Fibroblast of gingiva (primary cell): ENCODE results near the gene ZNF385C.

Source experiments
- DNase-seq: peaks from one replicate; pipeline ENCODE4 v3.0.0-alpha.2; 2011; ENCODE audit warnings: low read depth

Gene ZNF385C

DNA sequence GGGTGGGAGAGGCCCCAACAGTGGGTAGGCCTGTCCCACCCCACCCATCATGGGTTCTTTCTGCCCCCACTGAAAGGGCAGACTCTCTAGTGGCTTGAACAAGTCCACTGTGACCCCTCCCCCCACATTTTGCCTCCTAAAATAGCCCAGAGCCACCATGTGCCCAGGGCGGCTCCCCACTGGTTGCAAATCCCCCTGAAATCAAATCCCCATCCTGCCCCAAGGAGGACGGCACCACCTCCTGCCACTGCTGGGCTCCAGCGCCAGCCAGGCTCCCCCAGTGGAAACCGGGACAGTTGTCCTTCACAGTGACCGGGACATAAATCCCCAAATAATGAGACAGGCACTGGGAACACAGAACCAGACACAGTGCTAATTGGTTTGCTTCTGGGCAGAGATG, 20.5 kb downstream of the ZNF385C start:
- DNase-seq = no peak

DNA sequence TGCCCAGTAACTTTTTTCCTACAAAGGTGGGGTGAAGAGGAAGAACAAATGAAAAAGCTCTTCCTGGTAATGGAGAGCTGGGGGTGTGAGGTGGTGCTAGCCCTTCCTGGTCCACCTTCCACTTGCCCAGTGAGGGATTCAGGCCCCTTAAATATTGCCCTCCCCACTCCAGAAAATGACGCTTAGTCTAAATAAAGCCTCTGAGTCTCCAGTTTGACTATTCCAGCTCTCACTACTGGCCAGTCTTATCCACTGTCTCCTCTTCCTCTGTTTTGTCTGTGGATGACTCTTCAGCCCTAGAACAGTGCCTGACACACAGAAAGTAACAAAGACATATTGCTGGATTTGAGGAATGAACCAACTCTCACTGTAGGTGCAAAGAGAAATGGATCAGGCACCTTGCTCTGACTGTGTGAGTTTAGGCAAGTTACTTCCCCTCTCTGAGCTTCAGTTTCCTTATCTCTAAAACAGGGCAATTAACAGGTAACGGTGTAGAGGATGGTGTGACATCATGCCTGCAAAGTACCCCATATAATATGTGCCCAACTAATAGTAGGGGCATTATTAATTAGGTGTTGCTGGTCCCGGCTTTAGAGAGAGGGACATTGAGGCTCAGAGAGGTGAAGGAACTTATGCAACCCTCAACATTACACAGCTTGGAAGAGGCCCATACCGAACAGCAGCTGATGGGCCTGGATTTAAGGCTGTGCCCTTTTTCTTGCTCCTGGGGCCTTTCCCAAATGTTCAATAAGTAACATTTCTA, 21.3 kb downstream of the ZNF385C start:
- DNase-seq = no peak

DNA sequence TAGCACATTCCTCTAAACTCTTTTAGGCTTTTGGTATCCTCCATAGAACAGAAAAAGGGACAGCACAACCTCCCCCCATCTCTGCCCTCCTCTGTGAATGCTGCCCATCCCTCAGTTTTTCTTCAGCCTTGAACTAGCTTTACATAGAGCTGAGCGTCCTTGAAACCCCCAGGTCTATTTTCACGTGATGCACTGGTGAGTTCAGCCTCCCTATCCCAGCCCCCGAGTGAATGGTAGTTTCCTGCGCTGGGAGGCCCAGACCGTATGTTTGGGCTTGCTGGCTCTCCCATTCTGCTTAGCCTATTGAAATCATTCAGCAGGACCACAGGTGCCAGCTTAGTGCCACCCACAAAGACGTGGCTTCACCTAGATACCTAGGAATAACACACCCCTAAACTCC, 22.5 kb downstream of the ZNF385C start:
- no peak for DNase-seq

DNA sequence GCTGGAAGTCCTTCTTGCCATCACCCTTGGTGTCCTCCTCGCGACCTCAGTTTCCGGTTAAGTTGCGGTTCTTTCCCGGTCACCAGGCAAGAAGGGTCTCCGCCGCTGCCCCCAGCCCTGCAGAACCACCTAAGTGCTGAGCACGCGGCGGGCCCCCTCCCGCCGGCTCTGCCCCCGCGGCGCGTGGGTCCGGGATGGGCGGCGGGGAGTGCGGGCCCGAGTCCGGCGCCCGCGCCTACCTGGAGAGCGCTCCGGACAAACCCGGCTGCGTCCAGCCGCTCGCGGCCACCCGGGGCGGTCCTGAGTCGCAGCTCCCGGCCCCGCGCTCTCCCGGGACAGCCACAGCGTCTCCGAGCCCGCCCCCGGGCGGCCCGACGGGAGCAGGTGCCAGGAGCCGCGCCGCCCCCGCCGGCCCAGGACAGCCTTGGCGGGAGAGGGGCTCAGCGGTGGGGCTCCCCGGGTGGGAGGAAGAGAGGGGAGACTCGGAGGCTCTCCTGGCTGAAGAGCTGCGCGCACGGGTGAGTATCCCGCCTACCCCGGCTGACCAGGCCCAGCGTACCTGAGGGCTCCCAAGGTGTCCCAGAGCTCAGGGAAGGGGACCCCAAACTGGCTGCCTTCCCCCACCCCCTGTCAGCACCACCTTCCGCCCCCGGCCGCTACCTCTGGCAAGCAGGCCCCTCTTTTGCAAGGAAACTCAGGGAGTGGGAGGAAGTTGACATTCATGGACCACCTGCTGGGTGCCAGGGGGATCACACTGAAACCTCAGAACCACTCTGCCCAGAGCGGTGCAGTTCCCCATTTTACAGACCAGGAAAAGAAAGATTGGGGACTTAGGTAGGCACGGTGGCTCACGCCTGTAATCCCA, 25.7 kb downstream of the ZNF385C start:
- DNase-seq = no peak

DNA sequence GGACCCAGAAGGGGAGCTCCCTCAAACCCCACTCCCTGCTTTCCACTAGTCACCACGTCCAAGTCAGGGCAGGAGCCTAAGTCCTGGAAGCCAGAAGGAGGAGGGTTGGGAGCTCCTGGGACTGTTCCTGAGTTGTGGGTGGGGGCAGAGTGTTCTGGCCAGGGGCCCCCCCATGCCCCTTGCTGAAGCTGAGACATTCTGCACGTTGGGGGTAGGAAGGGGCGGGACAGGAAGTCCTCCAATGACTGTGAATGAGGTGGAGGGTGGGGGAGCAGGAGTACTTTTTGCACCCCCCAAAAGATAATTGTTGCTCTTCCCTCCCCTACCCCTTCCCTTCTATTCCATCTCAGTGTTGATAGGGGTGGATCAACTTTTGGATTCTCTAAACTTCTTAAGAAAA, 26.5 kb downstream of the ZNF385C start:
- DNase-seq = no peak

DNA sequence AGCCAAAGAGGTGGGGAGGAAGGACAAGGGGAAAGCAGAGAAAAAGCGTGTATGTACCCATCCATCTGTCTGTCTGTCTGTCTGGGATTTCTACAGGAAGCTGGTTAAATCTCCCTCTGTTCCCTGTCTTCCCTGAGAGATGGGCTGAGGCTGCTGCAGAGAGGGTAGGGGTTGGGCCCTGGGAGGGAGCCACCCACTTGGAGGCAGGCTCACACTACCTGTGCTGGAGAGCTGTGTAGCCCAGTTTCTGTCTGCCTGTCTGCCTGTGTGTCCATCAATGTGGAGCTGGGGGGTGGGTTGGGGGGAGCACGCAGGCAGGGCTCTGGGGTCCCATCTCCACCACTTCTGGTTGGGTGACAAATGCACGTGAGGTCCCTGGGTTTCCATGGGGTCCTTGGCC, 29.3 kb downstream of the ZNF385C start:
- DNase-seq = no peak

DNA sequence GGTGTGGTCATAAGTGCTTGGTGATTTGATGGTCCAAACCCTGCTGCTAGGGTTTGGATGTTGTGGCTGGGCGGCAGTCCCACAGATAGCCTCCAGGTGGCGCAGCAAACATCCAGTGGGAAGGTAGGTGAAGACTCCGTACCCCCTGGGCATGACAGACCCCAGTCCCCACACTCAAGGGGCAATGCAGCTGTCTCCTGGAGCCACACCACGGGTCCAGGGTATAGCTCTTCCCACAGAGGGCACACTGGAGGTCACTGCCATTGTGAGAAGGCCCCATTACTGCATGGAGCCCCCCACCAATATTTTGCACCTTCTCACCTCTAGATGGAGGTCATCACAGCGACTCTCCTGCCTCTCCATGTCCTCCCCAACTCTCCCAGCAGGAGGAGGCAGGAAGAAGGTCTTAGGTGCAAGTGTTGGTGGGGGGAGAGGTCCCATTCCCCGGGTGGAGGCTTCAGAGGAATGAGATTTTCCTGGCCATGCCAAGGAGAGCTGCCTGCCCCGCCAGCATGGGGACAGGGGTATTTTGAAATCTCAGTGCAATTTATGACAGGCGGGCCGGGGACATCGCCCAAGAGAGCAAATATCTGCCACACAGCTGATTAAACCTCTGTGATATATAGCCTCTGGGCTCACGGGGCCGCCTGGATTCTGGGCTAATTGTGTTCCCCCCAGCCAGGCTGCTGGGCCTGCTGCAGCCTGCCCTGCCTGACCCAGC, 30.7 kb downstream of the ZNF385C start:
- no peak for DNase-seq

DNA sequence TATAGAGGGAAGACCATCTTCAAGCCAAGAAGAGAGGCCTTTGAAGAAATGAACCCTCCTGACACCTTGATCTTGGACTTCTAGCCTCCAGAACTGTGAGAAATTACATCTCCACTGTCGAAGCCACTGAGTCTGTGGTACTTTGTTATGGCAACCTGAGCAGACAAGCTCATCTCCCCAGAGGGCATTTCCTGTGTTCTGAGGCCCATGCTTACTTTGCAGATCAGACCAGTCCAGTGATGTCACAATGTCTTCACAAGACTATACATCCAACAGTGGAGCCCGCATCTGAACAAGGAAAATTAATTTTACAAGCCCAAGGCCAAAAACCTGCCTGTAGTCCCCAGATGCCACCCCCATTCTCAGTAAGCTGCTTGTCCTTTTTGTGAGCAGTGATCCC, 33.1 kb downstream of the ZNF385C start:
- no peak for DNase-seq

DNA sequence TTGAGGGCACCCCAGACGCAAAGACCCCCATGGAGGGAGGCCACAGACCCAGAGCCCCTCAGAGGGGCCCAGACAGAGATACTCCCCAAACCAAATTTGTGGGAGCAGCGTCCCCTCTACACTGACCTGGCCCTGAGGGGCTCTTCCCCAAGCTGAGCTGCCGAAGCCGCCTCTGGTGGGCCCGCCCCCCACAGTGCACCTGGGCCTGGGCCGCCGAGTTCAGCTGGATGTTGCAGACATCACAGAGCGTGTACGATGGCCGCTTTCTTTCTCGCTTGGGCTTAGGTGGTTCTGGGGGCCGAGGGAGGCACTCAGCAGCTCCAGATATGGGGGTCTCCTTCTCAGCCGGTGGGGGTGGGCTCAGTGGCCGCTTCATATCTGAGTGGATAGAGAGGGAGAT, 35.6 kb downstream of the ZNF385C start:
- no peak for DNase-seq

DNA sequence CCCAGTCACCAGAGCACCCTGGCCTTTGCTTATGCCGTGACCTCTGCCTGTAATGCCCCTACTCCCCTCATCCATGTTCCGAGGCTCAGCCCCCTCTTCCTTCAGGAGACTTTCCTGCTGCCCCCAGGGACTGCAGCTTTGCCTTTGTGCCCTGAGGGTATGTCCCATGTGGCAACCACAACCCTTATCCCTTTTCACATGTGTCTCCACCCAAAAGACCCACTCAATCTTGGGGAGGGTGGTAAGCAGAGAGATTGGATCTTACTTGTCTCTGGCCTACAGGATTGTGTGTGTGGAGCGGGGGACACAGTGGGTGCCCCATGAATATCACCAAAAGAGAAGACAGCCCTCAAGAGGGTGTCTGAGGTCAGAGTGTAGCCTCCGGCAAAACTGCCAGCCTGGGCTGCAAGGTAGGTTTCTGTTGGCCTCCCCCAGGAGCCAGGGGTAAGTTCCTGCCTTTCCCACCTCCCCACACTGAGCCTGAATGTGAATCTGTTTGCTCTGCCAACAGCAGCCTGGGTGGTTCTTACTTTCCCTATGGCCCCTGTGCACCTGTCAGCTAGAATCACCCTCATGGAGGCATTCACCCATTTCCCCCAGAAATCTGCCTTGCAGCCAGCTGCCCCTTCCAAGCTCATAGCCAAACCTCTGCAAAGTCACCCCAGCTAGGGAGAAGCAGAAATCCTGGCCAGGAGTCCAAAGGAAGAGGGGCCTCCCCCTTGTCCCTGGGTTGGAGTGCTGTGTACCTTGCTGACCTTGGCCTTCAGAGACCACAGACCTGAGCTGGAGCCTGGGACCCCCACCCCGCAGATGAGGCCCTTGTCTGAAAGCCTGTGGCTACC, 36.4 kb downstream of the ZNF385C start:
- DNase-seq = no peak

DNA sequence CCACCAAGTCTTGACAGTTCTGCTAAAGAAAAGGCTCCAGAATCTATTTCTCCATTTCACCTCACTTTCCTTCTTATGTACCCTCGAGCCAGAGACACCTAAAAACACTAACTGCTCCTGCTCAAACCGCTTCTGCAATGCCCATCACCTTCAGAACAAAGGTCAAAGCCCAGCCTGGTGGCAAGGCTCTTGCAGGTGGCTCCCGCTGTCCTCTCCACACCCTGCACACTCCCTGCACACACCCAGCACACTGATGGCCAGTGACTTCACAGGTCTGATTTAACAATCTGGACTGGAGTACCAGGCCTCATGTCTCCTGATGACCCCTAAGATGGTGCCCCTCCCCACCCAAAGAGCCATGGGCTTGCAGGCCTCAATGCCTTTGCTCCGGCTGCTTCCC, 38.0 kb downstream of the ZNF385C start:
- DNase-seq = no peak

DNA sequence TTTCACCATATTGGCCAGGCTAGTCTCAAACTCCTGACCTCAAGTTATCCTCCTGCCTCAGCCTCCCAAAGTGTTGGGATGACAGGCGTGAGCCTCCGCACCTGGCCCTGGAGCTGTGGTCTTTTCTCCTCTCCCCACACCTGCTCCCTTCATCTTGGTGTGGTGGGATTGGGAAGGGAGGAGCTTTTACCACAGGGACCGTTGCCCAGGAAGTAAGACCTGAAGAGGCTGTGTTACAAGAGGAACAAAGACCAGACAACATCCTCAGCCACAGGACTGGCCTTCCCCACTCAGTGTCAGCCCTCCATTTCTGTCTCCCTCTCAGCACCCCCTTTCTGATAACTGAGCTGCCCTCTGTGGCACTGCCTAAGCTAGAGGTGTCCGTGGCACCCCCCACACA, 38.5 kb downstream of the ZNF385C start:
- DNase-seq = no peak

DNA sequence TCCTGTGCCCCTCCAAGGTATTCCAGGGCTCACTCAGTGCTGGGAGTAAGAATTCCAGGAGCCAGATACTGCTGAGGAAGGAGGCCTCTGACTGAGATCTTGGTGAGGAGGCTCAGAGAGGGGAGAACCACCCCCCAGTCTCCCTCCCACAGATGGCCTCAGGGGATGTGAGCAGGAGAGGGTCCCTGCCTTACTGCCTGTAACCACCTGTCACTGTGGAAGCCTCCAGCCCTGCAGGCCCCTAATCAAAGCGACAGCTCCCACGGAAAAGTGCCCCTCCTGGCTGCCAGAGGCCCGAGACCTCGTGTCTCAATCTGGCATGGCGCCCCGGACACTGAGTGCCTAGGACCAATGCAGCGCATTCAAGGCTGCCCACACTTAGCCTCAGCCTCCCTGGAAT, 40.2 kb downstream of the ZNF385C start:
- DNase-seq = no peak

DNA sequence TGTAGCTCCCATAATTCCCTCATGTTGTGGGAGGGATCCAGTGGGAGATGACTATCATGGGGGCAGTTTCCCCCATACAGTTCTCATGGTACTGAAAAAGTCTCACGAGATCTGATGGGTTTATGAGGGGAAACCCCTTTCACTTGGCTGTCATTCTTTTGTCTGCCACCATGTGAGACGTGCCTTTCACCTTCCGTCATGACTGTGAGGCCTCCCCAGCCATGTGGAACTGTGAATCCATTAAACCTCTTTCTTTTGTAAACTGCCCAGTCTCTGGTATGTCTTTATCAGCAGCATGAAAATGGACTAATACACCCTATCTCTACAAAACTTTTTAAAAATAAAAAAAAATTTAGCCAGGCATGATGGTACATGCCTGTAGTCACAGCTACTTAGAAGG, 41.6 kb downstream of the ZNF385C start:
- DNase-seq = no peak

DNA sequence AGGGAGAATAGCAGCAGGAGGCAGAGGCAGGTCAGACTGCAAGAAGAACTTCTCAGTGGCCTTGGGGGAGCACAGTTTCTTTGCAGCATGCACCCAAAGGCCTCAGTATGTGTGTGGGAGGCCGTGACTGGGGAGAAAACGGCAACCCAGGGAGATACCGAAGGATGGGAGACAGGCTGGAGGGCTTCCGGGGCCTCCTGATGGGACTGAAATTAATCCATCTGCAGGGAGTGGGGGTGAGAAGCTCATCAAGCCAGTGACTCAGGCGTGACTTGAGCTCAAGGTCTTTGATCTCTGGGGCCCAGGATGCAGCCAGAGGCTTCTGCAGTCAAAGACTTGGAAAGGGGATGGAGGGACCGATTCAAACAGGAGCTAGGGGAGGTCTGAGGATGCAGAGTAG, 42.8 kb downstream of the ZNF385C start:
- DNase-seq = no peak

DNA sequence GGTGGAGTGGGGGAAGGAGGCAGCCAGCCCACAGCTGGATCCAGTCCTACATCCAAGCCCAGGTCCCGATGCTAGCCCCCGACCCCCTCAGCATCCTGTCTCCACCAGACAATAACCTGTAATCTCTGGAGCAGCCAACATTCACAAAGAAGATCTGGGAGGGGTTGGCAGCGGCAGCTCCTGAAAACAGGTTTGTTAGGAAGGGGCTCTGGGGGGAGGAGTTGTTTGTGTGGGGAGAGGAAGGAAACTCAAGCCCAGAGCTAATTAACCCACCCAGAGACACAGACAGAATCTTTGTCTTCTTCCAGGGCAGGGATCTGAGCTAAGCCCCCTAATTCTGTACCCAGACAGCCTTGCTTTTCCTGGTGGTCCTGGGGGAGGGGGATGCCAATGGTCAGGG, 43.2 kb downstream of the ZNF385C start:
- no peak for DNase-seq

DNA sequence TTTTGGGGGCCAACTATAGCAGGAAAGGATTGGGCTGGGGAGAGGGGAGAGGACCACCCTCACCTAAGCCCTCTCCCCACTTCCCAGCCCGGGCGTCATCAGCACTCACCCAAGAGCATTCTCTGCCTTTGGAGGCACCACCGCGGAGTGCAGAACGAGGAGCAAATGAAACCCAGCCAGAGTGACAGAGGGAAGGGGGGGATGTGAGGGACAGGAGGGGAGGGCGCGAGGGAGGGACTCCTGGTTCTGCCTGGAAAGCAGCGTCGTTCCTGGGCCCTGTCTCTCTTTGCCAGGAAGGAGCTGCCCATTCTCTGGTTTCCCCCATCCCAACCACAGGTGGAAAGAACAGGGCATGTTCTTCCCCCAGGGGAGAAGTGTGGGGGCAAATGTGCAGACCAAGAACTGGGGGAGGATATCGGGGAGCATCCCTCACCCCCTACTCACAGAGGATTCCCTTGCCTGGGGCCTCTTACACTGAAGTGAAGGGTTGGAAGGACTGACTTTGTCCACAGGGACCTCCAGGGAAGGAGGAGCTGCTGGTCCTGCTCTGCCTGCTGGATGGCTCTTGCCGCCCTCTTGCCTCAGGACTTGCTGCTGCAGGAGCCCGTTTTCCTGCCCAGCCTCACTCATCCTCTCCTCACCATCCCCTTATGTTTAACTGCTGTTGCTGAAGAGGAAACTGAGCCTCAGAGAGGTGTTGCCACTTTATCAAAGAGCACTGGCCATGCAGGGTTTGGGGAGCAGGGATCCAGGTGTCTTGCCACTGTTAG, 44.4 kb downstream of the ZNF385C start:
- DNase-seq = no peak

DNA sequence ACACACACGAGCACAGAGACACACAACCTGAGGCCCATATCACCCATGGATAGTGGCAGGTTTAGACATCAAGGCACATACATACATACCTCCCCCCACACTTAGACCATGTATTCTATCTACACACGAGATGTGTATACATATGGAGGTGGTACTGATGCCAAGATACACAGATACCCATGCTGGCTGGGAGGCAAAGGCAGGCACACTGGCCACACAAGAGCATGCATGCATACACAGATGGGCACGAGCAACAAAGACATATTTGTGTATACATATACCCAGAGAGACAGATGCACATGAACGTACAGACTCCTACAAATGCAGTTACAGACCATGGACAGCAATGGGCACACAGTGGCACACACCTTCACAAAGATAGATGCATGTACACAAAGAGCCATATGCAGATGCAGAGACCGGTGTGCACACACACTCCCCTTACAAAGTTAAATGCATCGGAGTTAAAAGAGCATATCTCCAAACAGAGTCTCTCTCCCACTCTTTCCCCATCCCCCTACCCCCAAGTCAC, 45.9 kb downstream of the ZNF385C start:
- no peak for DNase-seq

DNA sequence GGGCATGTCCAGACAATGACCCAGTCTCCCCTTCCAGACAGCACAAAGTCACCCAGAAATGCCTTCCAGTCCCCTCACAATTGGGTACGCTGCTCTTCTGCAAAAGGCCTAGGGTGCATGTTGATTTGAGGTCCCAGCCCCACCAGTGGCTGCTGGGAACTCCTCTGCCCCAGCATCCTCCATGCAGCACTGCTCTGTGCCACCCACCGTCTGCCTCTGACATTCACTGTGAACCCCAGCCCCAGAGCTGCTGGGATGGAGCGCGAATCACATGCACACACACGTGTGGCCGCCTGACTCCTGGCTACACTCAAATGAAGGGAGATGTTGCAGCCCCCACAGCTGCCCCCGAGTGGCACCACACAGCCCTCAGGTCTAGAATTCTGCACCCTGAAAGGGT, 46.6 kb downstream of the ZNF385C start:
- no peak for DNase-seq

DNA sequence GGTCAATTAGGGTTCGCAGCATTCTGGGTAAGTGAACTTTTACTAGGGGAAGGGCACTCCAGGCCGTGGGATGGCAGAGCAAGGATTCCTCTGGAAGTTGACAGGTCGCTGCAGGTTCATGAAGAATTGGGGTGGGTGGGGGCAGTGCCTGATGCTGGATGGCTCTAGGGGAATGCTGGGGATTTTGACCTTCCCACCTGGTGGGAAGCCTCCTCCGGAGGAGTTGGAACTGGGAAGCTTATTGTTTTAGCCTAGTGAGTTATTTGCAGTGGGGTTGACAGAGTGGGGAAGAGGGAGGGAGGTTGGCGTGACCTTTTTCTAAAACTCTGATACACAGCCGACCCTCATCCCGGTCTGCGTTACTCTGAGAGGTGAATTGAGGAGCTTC, 47.3 kb downstream of the ZNF385C start:
- DNase-seq = no peak
